Esophagus squamous epithelium (tissue), 4 donors: ENCODE measurements around the gene HBA1.

Source experiments
- CTCF ChIP-seq, 6 experiments: fragments of 450-650 bp in 4 of 6; fragments of 200-600 bp in 2 of 6; sonication (generic) in 2 of 6; IDR thresholded peaks; one replicate each; pipeline ENCODE4 v1.5.1; 2016 to 2019; ENCODE audit warnings: antibody characterized with exemption in 6 of 6, mild to moderate bottlenecking in 4 of 6, moderate library complexity in 4 of 6
- POLR2A ChIP-seq, 4 donors: fragments of 450-650 bp; IDR thresholded peaks; one replicate each; pipeline ENCODE4 v1.6.1; 2017; ENCODE audit warnings: antibody characterized with exemption in 4 of 4, mild to moderate bottlenecking in 4 of 4, moderate library complexity in 3 of 4

- no peak for TF ChIP-seq CTCF (IDR thresholded peaks at IDR 0.05)
- no peak for TF ChIP-seq POLR2A (IDR thresholded peaks at IDR 0.05)
Observed at GRCh38 chr16:179211-180092, 3.0 kb downstream of the HBA1 start.
